Islet of Langerhans (tissue), 1 donor: ENCODE measurements around the gene TRIM25.

Experiments
- FAIRE-seq: peaks from one replicate; lab custom pipeline; 2011; peaks lifted over from hg19 to GRCh38; lab: Jason Lieb, UNC

Gene TRIM25

GRCh38 chr17:56894859-56895455 is 18.9 kb downstream of the TRIM25 start:
- no peak for FAIRE-seq

GRCh38 chr17:56893503-56893902 is 20.3 kb downstream of the TRIM25 start:
- no peak for FAIRE-seq

GRCh38 chr17:56892333-56892732 is 21.5 kb downstream of the TRIM25 start:
- FAIRE-seq, result no peak

GRCh38 chr17:56891751-56892150 is 22.1 kb downstream of the TRIM25 start:
- no peak for FAIRE-seq

GRCh38 chr17:56890906-56891674 is 22.8 kb downstream of the TRIM25 start:
- no peak for FAIRE-seq

- no peak for FAIRE-seq
These were observed 23.5 kb downstream of the TRIM25 start for GRCh38 chr17:56890390-56890789.

GRCh38 chr17:56887552-56888467 is 26.0 kb downstream of the TRIM25 start:
- FAIRE-seq, result no peak

- FAIRE-seq, result no peak
These were observed 26.7 kb downstream of the TRIM25 start for GRCh38 chr17:56887105-56887504.

GRCh38 chr17:56886288-56886731 is 27.5 kb downstream of the TRIM25 start:
- FAIRE-seq, result no peak

- no peak for FAIRE-seq
These were observed 28.6 kb downstream of the TRIM25 start for GRCh38 chr17:56885312-56885657.

GRCh38 chr17:56884483-56885311 is 29.2 kb downstream of the TRIM25 start:
- no peak for FAIRE-seq

- no peak for FAIRE-seq
These were observed 30.2 kb downstream of the TRIM25 start for GRCh38 chr17:56883616-56884015.

- FAIRE-seq, result no peak
These were observed 32.1 kb downstream of the TRIM25 start for GRCh38 chr17:56881685-56882295.

- FAIRE-seq, result no peak
These were observed 33.3 kb downstream of the TRIM25 start for GRCh38 chr17:56880571-56880970.

GRCh38 chr17:56880133-56880532 is 33.7 kb downstream of the TRIM25 start:
- no peak for FAIRE-seq

GRCh38 chr17:56879280-56879679 is 34.6 kb downstream of the TRIM25 start:
- no peak for FAIRE-seq

GRCh38 chr17:56876766-56877179 is 37.1 kb downstream of the TRIM25 start:
- FAIRE-seq, result no peak

GRCh38 chr17:56870081-56870651 is 43.7 kb downstream of the TRIM25 start:
- no peak for FAIRE-seq

GRCh38 chr17:56868716-56869115 is 45.1 kb downstream of the TRIM25 start:
- FAIRE-seq, result no peak

GRCh38 chr17:56867948-56868376 is 45.9 kb downstream of the TRIM25 start:
- FAIRE-seq, result no peak

GRCh38 chr17:56866496-56866895 is 47.4 kb downstream of the TRIM25 start:
- FAIRE-seq, result no peak
